Stimulated activated CD8-positive, alpha-beta memory T cell treated with anti-CD3 and anti-CD28 coated beads, Interleukin-15, amount 100 ng/mL, for 48 hours (primary cell): ENCODE measurements around the gene TP53.
A peak's percentile ranks its signal among the peaks of the same experiment; 100 is the strongest.

Experiments
- DNase-seq, 2 donors: peaks; one replicate each; pipeline ENCODE4 v3.0.0-alpha.2; 2020; ENCODE audit warnings: low read depth in 2 of 2

TP53 gene

GRCh38 chr17:7687072-7687907, at the start of gene TP53:
TSS of gene TP53 (minus strand) at chr17:7687490. CDS start at chr17:7676594, 10,896 bp downstream.
- DNase-seq: peak; percentile 78 to 79

GRCh38 chr17:7732981-7733539, 45.8 kb upstream of the TP53 start:
- no peak for DNase-seq

- DNase-seq: no peak
These were observed 42.5 kb upstream of the TP53 start for GRCh38 chr17:7729816-7730215.

DNA sequence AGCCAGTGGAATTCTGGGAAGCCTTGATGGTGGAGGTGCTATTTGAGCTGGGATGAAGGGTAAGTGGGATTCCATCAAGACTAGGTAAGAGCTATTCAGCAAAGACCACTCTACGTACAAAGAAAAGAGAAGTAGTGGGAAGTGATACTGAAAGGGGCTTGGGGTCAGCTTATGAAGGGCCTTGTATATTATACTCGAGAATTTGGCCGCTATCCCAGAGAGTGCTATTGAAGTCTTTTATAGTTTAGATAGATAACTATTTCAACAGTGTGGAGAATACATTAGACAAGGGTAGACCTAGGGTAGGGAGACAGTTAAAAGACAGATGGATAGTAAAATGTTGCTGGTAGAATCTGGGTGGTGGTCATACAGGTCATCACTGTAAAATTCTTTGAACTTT, 40.6 kb upstream of the TP53 start:
- no peak for DNase-seq

GRCh38 chr17:7721612-7722011, 34.3 kb upstream of the TP53 start:
- DNase-seq: no peak

- DNase-seq: no peak
These were observed 32.8 kb upstream of the TP53 start for GRCh38 chr17:7720125-7720524.

DNA sequence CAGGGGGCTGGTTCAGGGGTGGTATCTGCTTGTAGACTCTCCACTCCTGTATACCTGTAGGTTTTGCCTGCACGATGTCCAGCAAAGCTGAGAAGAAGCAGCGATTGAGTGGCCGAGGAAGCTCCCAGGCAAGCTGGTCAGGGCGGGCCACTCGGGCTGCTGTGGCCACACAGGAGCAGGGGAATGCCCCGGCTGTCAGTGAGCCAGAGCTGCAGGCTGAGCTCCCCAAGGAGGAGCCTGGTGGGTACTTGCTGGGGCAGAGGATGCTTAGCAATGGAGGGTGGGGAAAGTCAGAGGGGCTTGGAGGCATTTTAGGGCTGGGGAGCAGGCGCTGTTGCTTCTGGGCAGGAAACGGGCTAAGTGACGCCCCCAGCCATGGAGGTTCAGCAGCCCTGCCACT, 32.4 kb upstream of the TP53 start:
- DNase-seq: no peak

DNA sequence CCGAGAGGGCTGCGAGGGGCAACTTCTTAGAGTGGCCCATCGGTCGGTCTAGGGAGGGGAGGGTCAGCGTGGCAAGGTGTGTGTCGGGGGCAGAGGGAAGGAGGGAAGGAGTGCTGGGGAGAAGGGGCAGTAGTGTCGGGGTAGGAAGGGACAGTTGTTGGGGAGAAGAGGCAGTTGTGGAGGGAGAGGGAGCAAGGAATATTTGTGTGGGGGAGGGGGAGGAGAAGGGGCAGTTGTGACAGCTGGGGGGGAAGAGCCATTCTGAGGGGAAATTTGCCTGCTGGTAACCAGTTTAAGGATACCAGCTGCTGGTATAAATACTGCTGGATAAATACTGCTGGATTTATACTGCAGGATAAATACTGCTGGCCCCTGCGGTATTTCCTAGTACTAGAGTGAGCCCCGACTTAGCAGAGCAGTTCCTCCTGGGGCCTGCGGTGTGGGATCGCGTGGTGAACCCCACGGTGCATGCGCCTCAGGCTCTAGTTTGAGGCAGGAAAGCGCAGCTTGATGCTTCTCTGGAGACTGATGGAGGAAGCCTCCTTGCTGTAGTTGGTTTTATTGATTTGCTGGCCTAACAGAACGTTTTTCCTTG, 30.6 kb upstream of the TP53 start:
- peak in 1 of 2 donors; percentile 35 for DNase-seq

DNA sequence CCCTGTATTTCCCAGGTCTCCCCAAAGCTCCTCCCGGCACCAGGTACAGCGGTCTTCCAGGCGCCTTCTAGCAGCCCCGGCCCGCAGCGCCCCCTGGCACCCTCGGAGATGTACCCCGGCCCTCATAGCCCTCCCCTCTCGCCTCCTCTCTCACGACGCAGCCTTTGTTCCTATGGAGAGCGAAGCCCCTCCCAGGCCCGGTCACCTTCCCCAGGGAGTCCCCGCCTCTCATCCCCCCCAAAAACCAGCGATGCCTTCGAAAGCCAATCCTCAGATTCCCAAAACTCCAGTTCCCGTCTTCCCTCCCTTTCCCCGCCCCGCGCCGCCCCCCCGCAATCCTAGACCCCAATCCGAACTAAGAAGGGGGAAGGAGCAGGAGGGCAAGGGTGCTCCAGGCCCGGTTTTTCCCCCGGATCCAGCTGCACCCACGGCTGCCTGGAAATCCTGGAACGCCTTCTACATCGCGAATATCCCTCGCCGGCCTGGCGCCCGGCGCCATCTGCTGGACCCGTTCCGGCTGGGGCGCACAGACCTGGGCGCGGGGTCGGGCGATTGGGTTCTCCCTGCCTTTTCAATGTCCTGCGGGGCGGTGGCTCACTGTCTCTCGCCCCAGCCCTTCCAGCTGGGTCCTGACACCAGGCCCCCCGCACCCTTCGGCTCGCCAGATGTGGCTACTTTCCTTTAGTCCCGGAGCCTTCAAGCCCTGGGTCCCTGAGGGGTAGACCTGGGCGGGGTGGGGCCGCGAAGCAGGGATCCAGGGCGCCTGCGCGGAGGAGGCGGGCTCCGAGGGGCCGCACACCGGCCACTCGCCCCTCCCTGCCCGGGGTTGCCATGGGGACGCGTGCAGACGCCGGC, 29.8 kb upstream of the TP53 start, which contains the start of gene DNAH2:
Gene DNAH2, plus strand, starts transcription at position 844 of the 855 bp plus-strand sequence. CDS start 1,991 bp downstream, outside the sequence.
- peak; percentile 53 to 60 for DNase-seq

DNA sequence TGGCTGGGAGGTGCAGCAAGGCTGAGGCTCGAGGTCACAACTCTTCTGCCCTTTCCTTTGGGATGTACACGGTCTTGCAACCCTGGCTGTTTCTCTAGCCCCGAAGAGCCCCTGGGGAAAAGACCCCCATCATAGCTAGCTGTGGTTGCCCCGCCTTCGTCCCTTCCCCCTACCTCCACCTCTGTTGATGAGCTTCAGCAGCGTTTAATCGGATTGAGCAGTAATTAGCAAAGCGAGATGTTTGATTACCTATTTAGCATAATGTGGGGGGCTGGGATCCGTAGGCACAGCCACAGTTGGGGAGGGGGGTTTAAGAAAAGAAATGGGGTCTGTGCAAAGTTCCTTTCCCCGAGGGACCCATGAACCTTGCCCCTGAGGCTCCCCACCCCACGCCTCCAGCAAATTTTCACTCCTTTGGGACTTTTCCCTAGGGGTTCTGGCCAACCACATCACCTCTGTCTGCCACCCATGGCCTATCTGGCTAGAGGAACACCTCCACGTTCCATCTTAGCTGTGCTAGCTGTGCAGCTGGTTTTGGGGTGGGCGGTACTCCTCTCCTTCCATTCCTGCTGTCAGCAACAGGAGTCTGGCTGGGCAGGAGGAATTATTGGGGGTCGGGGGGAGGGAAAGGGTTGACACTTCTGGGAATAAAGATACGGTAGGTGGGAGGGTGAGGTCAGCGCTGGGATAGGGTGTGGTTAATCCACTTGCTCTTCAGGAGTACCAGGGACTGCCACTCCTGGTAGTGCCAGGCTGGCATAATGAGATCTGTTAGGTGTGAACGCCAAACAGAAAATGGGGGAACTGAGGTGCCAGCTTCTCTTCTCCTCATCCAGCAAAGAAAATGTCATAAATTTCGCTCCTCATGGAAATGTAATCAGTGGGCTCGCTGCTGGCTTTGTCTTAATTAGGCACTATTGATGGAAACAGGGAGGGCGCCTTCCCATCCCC, 28.9 kb upstream of the TP53 start:
- no peak for DNase-seq

GRCh38 chr17:7714721-7715594, 27.7 kb upstream of the TP53 start:
- no peak for DNase-seq

DNA sequence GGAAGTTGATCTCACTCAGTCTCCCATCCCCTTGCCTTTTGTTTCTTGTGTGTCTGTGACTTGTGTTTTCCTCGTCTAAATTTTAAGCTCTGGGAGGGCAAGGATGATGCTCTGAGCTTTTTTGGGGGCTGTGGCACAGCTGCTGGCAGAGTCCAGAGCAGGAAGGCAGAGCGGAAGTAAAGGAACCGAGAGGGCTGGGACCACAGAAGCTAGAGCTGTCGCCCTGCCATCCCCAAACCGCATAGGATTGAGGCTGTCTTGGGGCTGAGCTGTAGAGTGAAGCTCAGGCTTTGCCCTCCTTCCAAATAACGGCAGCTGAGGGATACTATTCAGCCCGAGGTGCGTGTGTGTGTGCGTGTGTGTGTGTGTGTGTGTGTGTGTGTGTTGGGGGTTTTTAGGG, 26.5 kb upstream of the TP53 start:
- no peak for DNase-seq

DNA sequence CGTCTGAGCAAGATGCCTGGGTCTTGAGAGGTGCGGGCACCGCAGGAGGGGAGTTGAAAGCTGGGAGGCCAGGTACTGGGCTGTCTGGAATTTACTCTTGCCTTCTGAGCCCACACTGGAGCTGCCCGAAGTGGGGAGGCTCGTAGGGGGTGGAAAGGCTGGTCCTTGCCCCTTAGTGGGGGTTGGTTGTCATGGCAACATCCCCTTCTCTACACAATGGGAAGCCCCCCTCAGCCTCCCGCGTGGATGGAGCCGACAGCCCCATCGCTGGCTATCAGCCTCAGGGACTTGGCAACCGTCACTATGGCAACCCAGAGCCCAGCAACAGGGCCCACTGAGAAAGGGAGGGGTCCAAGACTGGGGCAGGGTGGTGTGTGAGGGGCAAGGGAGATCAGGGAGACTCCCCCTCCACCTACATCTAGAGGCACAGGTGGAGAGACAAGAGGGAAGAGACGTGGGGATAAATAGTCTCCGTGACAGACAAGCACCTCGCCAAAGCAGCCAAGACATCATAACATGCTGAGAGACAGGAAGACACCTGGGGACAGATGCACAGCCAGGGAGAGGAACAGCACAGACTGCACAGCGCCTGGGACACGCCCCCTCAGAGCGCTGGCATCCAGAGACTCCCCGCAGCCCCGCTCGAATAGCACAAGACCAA, 25.0 kb upstream of the TP53 start:
- DNase-seq: no peak

DNA sequence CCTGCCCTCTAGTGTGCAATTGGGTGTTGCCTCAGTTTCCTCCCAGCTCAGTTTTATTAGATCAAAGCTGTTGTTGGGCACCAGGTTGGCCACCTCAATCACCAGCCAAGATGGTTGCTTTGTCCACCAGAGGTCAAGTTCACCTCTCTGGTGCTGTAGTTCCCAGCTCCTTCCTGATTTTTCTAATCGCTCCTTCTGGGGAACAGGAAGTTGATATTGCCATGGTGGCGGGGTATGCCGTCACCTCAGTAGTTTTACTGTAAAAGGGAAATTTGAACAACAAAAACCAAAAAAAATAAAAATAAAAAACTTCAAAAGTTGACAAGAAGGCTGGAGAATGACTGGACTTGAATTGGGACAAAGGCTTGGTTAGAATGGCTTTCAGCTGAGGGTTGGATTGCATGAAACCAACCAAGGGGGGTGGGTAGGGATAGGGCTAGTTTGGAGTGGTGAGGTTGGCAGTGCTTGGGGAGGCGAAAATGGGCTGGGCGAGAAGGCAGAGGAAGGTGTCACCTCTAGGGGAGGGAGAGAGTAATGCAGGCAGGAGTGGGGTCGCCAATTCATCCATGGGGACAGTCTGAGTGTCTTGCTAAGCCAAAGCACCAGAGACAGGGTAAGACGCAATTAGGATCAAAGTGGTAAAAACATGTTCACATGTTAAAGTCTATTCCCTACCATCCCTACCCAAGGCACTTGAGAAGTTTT, 23.9 kb upstream of the TP53 start:
- DNase-seq: no peak

GRCh38 chr17:7710301-7710700, 23.0 kb upstream of the TP53 start:
- no peak for DNase-seq

DNA sequence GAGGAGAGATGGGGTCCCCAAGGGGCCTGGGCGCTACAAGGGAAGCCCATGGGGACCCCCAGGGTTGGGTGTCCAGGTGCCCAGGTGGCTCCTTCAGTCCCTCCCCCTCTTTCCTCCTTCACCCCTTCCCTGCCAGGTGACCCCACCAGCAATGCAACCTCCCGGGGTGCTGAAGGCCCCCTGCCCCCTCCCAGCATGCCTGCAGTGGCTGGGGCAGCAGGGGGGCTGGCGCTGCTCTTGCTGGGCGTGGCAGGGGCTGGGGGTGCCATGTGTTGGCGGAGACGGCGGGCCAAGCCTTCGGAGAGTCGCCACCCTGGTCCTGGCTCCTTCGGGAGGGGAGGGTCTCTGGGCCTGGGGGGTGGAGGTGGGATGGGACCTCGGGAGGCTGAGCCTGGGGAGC, 21.7 kb upstream of the TP53 start:
- DNase-seq: no peak

- DNase-seq: no peak
These were observed 20.8 kb upstream of the TP53 start for GRCh38 chr17:7707858-7708750.

GRCh38 chr17:7707446-7707845, 20.2 kb upstream of the TP53 start:
- DNase-seq: no peak
